ENCODE measurements around the gene SLC6A6.

DNA sequence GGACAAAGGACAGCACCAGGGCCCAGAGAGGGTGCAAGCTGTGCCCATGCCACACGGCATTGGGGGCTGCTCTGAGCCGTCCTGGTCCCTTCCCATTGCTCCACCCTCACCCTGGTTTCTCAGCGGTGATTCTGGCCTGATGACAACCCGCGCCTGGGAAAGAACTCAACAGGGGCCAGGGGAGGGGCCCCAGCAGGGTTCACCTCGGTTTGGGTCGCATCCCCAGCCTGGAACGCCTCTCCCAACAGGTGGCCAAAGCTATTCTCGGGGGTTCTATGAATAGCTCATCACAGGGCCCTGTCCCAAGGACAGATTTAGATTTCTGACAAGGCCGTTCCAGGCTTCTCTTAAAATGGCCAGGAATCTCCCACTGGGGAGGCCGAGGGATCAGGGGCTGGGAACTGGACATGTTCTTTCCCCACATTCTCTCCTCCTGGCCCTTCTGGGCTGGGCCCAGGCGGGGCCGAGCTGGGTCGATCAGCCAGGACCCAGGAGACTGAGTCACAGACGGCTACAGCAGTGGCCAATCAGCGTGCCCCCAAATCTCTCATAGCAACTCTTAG is 119.8 kb downstream of the SLC6A6 start:
- TF ChIP-seq, protein P1, sequence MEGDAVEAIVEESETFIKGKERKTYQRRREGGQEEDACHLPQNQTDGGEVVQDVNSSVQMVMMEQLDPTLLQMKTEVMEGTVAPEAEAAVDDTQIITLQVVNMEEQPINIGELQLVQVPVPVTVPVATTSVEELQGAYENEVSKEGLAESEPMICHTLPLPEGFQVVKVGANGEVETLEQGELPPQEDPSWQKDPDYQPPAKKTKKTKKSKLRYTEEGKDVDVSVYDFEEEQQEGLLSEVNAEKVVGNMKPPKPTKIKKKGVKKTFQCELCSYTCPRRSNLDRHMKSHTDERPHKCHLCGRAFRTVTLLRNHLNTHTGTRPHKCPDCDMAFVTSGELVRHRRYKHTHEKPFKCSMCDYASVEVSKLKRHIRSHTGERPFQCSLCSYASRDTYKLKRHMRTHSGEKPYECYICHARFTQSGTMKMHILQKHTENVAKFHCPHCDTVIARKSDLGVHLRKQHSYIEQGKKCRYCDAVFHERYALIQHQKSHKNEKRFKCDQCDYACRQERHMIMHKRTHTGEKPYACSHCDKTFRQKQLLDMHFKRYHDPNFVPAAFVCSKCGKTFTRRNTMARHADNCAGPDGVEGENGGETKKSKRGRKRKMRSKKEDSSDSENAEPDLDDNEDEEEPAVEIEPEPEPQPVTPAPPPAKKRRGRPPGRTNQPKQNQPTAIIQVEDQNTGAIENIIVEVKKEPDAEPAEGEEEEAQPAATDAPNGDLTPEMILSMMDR (IDR thresholded peaks at IDR 0.05): no peak
- TF ChIP-seq EZH2phosphoT487 (IDR thresholded peaks at IDR 0.05): no peak

Measured in neural progenitor cell (in vitro differentiated cells).